ENCODE results near the gene KRT27. TPM values are rescaled to one million over a fixed set of nuclear protein-coding genes. Genes with fewer than 3 reads are reported as not detected.
"Not testable (repeated sequence)": the region's sequence is repeated elsewhere in the genome, so short reads cannot be mapped to it uniquely, and the experiment has no call there.

KRT27 gene
- polyA plus RNA-seq, 5 donors: 0.10 to 0.43 (median 0.34) TPM; not detected in 1

GRCh38 chr17:40760105-40761016, 22.0 kb downstream of the KRT27 start:
- no peak for DNase-seq

- DNase-seq: no peak
Observed at GRCh38 chr17:40755231-40755630, 27.1 kb downstream of the KRT27 start, which contains the start of gene KRT25. Gene KRT25 (minus strand): TSS chr17:40755331. CDS start chr17:40755271, 60 bp downstream.

GRCh38 chr17:40753804-40754203, 28.5 kb downstream of the KRT27 start:
- no peak for DNase-seq

- no peak for DNase-seq
Observed at GRCh38 chr17:40751065-40751464, 31.3 kb downstream of the KRT27 start.

- DNase-seq: no peak
Observed at GRCh38 chr17:40750391-40750790, 32.0 kb downstream of the KRT27 start.

- not testable (repeated sequence) for DNase-seq
Observed at GRCh38 chr17:40748666-40749065, 33.7 kb downstream of the KRT27 start.

- DNase-seq: no peak
Observed at GRCh38 chr17:40738553-40738952, 43.8 kb downstream of the KRT27 start.

GRCh38 chr17:40735016-40735415, 47.3 kb downstream of the KRT27 start:
- no peak for DNase-seq

GRCh38 chr17:40734018-40734417, 48.3 kb downstream of the KRT27 start:
- no peak for DNase-seq

- no peak for DNase-seq
Observed at GRCh38 chr17:40730970-40731369, 51.4 kb downstream of the KRT27 start.

- DNase-seq: peak; percentile 29 to 36
Observed at GRCh38 chr17:40727447-40728231, 54.7 kb downstream of the KRT27 start.

GRCh38 chr17:40726919-40727318, 55.4 kb downstream of the KRT27 start:
- DNase-seq: no peak

Other genes starting within 250 kb of the KRT27 start
- under 1 TPM; 0.37 to 0.76 (median 0.59) TPM for gene CCR7, start 217.1 kb downstream of the KRT27 start, polyA plus RNA-seq (ENCODE audit: insufficient read depth in 1 of 5, insufficient read length in 5 of 5, low replicate concordance in 1 of 5)
- 100 to 1,000 TPM; 223 to 279 (median 246) TPM for gene SMARCE1, start 134.7 kb downstream of the KRT27 start, polyA plus RNA-seq (ENCODE audit: insufficient read depth in 1 of 5, insufficient read length in 5 of 5, low replicate concordance in 1 of 5)
- under 1 TPM; 0.33 to 0.80 (median 0.36) TPM for gene KRT222, start 117.4 kb downstream of the KRT27 start, polyA plus RNA-seq (ENCODE audit: insufficient read depth in 1 of 5, insufficient read length in 5 of 5, low replicate concordance in 1 of 5)
- under 1 TPM in 1 of 5 donors, not detected in 4; 0.10 TPM for gene KRT24, start 78.8 kb downstream of the KRT27 start, polyA plus RNA-seq (ENCODE audit: insufficient read depth in 1 of 5, insufficient read length in 5 of 5, low replicate concordance in 1 of 5)
- gene KRT25, start 27.2 kb downstream of the KRT27 start, polyA plus RNA-seq (ENCODE audit: insufficient read depth in 1 of 5, insufficient read length in 5 of 5, low replicate concordance in 1 of 5): not detected
- not detected for gene KRT26, start 10.3 kb downstream of the KRT27 start, polyA plus RNA-seq (ENCODE audit: insufficient read depth in 1 of 5, insufficient read length in 5 of 5, low replicate concordance in 1 of 5)
- not detected for gene KRT28, start 17.4 kb upstream of the KRT27 start, polyA plus RNA-seq (ENCODE audit: insufficient read depth in 1 of 5, insufficient read length in 5 of 5, low replicate concordance in 1 of 5)
- gene KRT10, start 40.1 kb upstream of the KRT27 start, polyA plus RNA-seq (ENCODE audit: insufficient read depth in 1 of 5, insufficient read length in 5 of 5, low replicate concordance in 1 of 5): 10 to 100 TPM; 27.5 to 58.8 (median 45.4) TPM
- gene KRT12, start 84.7 kb upstream of the KRT27 start, polyA plus RNA-seq (ENCODE audit: insufficient read depth in 1 of 5, insufficient read length in 5 of 5, low replicate concordance in 1 of 5): under 1 TPM in 3 of 5 donors, not detected in 2; 0.06 to 0.14 (median 0.13) TPM
- not detected for gene KRT20, start 102.7 kb upstream of the KRT27 start, polyA plus RNA-seq (ENCODE audit: insufficient read depth in 1 of 5, insufficient read length in 5 of 5, low replicate concordance in 1 of 5)
- gene KRT23, start 155.1 kb upstream of the KRT27 start, polyA plus RNA-seq (ENCODE audit: insufficient read depth in 1 of 5, insufficient read length in 5 of 5, low replicate concordance in 1 of 5): under 1 TPM in 3 of 5 donors, not detected in 2; 0.18 to 0.35 (median 0.21) TPM
- gene KRT39, start 184.4 kb upstream of the KRT27 start, polyA plus RNA-seq (ENCODE audit: insufficient read depth in 1 of 5, insufficient read length in 5 of 5, low replicate concordance in 1 of 5): under 1 TPM in 1 of 5 donors, not detected in 4; 0.35 TPM
- gene KRT40, start 201.8 kb upstream of the KRT27 start, polyA plus RNA-seq (ENCODE audit: insufficient read depth in 1 of 5, insufficient read length in 5 of 5, low replicate concordance in 1 of 5): under 1 TPM in 2 of 5 donors, not detected in 3; 0.06 to 0.70 TPM
- gene KRTAP3-3, start 211.6 kb upstream of the KRT27 start, polyA plus RNA-seq (ENCODE audit: insufficient read depth in 1 of 5, insufficient read length in 5 of 5, low replicate concordance in 1 of 5): not detected
- not detected for gene KRTAP3-2, start 217.4 kb upstream of the KRT27 start, polyA plus RNA-seq (ENCODE audit: insufficient read depth in 1 of 5, insufficient read length in 5 of 5, low replicate concordance in 1 of 5)
- not detected for gene KRTAP3-1, start 226.6 kb upstream of the KRT27 start, polyA plus RNA-seq (ENCODE audit: insufficient read depth in 1 of 5, insufficient read length in 5 of 5, low replicate concordance in 1 of 5)
- not detected for gene KRTAP1-5, start 244.7 kb upstream of the KRT27 start, polyA plus RNA-seq (ENCODE audit: insufficient read depth in 1 of 5, insufficient read length in 5 of 5, low replicate concordance in 1 of 5)
- gene KRTAP1-4, start 247.6 kb upstream of the KRT27 start, polyA plus RNA-seq (ENCODE audit: insufficient read depth in 1 of 5, insufficient read length in 5 of 5, low replicate concordance in 1 of 5): not detected

Measured in right lung (tissue), 5 donors.